Activated CD4-positive, CD25-positive, alpha-beta regulatory T cell treated with anti-CD3 and anti-CD28 coated beads, Interleukin-2, amount 50 U/mL, for 16 hours (primary cell): ENCODE results near the gene AKAP8L.
A peak's percentile ranks its signal among the peaks of the same experiment; 100 is the strongest.

ENCODE experiments used
- DNase-seq: peaks from one replicate; pipeline ENCODE4 v3.0.0-alpha.2; 2020; ENCODE audit warnings: low read depth, low spot score

AKAP8L gene, protein sequence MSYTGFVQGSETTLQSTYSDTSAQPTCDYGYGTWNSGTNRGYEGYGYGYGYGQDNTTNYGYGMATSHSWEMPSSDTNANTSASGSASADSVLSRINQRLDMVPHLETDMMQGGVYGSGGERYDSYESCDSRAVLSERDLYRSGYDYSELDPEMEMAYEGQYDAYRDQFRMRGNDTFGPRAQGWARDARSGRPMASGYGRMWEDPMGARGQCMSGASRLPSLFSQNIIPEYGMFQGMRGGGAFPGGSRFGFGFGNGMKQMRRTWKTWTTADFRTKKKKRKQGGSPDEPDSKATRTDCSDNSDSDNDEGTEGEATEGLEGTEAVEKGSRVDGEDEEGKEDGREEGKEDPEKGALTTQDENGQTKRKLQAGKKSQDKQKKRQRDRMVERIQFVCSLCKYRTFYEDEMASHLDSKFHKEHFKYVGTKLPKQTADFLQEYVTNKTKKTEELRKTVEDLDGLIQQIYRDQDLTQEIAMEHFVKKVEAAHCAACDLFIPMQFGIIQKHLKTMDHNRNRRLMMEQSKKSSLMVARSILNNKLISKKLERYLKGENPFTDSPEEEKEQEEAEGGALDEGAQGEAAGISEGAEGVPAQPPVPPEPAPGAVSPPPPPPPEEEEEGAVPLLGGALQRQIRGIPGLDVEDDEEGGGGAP

DNA sequence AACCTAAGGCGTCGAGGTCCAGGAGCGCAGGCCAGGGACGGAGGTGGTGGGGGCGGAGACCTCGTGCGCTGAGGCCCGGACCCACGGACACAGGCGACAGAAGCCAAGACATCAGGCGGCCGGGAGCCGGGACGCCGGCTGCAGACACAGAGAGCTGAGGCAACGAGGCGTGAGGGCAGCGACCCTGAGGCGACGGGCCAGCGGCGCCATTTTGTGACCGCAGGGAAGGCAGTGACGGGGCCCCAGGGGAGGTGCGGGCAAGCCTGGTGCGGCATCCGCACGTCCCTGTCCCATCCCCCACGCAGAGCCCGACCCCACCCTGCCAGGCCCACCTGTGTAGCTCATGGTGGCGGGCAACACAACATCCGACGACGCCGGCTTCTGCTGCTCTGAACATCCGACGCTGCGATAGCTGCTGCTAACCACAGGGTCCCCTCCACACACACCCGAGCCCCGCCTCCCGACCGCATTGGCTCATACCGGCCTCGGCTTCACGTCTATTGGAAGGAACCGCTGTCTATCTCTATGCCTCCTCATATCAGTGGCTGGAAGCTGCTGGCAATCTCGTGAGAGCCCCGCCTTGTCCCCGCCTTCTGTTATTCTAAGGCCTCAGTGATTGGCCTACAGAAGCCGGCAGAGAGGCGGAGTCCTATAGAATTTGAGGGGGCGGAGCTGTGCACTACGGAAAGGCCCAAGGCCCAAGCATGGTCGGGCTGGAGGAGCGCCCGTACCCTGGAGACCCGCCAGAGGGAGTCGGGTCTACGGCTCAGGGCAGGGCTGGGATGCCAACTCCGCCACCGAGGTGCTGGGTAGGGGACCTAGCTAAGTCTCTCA is at the start of gene AKAP8L:
TSS of gene AKAP8L (minus strand) at position 410 of the 834 bp plus-strand sequence. CDS start at position 345, 65 bp downstream.
- peak; percentile 95 for DNase-seq

DNA sequence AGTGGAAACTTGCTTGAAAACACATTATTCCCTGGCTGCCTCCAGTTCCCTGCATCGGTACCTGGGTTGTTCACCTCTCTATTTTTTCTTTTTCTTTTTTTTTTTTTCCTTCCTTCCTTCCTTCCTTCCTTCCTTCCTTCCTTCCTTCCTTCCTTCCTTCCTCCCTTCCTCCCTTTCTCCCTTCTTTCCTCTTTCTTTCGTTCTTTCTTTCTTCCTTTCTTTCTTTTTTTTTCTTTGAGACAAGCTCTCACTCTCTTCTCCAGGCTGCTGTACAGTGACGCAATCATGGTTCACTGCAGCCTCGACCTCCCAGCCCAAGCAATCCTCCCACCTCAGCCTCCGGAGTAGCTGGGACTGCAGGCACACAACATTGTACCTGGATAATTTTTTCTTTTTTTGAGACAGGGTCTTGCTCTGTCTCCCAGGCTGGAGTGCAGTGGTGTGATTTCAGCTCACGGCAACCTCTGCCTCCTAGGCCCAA is 49.0 kb upstream of the AKAP8L start:
- DNase-seq, result no peak

DNA sequence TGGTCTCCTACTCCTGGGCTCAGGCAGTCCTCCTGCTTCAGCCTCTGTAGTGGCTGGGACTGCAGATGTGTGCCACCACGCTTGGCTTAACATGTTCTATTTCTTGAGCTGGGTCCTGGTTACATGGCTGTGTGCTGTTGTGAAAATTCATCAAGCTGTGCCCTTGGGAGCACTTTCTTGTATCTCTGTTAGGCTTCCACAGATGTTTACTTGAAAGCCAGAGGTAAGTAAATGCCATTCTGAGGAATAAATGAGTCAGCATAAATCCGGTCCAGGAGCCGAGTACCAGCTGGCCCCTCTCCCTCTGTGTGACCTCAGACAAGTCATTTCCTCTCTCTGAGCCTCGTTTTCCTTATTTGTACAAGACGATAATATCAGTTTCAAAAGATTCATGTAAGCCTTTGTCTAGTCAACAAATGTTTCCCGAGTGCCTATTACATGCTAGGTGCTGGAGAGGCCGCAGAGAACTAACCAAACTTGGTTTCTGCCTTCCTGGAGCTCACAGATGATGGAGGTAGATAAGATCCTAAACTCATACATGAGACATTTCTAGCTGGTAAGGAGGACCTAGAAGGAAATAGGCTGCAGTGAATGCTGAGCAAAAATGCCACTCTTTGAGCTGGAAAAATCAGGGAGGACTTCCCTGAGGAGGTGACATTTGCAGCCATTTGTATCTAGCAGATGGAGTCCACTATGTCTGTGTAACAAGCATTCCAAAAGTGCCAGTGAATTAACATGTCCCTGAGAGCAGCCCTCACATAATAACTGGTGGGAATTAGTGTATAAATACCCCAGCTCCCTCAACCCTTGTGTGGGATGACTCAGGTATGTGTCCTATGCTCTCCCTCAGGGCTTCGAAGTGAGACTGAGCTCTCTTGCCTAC is 48.3 kb upstream of the AKAP8L start:
- DNase-seq, result peak; percentile 19

DNA sequence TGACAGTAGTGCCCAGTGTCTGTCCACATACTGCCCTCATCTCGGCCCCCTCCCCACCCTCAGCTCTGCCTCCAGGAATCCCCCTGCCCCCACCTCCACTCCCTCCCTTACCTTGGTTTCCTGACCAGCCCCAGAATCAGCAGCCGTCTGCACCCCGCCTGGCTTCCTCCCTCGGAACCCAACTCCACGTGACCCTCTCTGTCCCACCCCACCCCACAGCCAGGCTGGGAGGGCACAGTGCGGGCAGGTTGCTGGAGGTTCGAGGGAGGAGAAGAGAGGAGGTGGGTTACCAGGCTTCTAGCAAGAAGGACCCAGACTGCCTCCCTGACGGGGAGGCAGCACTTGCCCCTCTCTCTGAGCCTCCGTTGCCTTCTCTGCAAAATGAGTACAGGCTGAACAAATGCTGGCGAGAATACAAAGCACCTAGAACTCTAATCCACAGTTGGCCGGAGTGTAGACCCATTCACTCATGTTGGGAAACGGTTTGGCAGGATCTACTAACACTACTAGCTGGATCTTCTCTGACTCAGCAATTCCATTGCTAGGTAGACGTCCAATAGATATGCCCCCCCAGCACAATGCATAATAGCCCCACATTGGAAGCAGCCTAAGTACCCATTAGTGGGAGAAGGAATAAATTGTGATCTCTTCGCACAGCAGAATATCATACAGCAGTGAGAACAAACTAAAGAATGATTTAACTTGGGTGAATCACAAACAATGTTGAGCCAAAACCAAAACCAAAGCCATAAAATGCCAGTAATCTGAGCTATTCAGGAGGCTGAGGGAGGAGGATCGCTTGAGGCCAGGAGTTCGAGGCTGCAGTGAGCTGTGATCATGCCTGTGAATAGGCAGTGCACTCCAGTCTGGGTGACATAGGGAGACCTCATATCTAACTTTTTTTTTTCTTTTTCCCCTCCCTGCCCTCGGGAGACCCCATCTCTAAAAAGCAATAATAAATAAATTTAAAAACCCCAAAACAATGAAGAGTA is 45.9 kb upstream of the AKAP8L start, which contains the start of gene RASAL3:
TSS of gene RASAL3 (minus strand) at position 151 of the 992 bp plus-strand sequence. CDS start 186 bp downstream, outside the sequence.
- DNase-seq, result peak; percentile 30

DNA sequence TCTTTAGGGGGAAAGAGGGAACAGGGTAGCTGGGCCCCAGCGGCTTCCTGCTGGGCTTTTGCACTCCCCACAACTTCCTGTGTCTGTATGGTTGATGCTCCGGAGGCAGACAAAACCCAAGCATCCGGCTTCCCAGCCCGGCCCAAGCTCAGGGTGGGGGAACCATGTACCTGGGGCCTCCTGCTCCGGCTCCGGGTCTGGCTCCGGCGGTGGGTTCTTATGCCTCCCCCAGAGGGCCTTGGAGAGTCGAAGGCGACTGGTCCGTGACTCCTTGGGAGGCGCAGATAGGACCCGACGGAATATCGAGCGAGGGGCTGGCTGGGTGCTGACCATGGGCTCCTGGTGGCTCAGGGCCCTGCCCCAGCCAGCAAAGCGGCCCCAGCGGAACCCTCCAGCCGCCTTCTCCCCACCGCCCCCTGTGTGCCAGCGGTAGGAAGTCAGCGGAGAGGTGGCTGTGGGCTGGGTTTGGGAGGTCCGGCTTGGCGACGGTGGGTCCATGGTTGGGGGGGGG is 45.1 kb upstream of the AKAP8L start:
- peak; percentile 48 for DNase-seq

DNA sequence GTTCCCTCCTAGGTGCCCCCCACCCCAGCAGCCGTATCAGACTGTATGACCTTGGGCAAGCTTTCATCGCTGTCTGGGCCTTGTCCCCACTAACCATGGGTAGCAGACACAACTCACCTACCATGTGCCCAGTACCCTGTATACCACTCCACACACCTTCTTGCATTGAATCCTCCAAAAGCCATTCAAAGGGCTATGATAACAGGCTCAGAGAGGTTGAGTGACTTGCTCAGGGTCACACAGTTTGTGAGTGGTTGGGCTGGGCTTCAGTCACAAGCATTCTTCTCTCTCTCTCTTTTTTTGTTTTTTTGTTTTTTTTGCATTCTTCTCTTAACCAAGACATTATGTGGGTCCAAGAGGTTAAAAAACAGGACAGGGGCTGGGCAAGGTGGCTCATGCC is 42.9 kb upstream of the AKAP8L start:
- DNase-seq, result no peak

DNA sequence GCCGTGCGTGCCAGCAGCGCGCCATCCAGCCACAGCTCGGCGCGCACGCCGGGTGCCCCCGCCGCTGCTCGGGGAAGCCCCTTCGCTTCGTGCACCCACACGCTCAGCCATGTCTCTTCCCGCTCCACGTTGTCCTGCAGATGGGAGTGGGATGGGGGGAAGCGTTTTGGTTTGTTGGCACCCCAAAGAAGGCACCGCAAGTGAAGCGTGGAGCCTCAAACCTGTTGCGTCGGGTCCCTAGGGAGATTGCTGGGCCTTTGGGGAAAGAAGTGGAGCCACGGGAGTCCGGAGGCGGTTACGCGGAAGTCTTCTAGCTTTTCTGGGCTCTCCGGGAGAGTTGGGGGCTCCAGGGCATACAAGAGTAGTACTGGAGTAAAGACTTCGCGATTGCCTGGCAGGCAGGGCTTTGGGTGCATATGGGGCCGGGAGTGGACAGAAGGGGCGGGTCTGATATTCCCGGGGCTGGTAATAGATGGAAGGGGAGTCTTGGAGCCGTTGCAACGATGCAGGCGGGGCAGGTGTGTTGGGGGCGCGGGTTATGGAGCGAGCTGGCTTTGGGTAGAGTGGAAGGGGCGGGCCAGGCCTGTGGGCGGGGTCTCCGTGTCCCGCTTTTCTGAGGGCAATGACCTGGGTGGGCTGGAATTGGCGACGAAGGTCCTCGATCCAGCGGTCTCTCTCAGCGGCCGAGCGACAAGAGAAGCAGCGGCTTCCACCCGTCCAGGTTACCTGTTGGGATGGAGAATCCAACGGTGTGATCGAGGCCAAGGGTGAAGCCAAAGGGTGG is 39.1 kb upstream of the AKAP8L start:
- DNase-seq, result no peak

DNA sequence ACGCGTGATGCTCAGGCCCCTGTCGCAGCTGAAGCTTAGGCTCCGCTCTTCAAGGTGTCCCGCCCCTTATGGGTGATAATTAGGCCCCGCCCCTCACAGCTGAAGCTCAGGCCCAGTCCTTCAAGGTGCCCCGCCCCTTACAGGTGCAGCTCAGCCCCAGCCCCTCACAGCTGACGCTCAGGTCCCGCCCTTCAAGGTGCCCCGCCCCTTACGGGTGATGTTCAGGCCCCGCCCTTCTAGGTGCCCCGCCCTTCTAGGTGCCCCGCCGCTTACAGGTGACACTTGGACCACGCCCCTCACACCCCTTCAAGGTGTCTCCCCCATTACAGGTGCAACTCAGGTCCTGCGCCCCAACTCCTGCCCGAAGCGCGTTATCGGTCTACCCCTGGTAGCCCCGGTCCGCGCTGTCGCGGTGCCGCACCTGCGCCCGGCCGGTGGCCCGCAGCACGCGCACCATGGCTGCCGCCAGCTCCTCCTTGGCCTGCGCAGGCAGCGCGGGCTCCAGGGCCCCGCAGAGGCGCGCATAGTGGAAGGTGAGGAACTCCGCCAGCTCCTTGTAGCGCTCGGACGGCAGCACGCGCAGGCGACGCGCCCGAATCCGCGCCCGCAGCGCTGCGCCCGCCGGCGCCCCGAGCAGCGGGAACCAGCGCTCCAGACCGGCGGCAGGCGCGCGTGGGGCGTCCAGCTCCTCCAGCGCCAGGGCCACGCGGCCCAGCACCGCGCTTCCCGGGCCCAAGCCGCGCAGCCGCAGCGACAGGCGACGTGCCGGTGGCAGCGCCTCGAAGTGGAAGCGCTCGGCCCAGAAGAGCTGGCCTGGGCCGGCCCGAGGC is 38.3 kb upstream of the AKAP8L start:
- no peak for DNase-seq

DNA sequence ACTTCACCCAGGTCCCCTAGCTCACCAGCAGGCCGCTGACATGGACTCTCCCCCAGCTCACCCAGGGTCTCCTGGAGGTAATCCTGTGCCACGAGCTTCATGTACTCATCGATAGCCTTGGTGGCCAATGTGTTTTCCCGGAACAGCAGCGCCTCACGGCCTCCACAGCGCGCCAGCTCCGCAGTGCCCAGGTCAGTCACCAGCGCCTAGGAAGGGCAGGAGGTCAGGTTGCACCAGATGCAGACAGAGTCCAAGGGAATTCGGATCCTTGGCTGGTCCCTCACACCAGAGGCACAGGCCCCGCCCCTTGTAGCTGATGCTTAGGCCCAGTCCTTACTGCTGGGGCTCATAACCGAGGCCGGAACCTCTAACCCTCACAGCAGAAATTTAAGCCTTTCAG is 37.7 kb upstream of the AKAP8L start:
- no peak for DNase-seq

DNA sequence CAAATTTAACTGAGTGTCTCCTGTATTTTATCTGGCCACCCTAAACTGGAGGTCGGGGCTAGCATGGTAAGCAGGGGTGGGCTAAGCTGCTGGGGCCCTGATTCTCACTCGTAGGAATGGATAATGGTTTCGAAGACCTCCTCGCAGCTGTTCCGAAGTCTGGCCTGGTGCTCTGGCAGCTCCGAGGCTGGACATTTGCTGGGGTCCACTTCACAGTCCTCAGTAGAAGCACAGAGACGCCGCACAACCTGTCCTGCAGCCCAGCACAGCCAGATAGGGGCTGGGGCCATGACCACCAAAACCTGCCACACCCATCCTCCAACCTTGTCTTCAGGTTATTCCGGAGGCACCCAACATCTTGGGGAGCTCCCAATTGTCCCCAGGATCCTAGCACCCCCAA is 37.2 kb upstream of the AKAP8L start:
- DNase-seq, result no peak

DNA sequence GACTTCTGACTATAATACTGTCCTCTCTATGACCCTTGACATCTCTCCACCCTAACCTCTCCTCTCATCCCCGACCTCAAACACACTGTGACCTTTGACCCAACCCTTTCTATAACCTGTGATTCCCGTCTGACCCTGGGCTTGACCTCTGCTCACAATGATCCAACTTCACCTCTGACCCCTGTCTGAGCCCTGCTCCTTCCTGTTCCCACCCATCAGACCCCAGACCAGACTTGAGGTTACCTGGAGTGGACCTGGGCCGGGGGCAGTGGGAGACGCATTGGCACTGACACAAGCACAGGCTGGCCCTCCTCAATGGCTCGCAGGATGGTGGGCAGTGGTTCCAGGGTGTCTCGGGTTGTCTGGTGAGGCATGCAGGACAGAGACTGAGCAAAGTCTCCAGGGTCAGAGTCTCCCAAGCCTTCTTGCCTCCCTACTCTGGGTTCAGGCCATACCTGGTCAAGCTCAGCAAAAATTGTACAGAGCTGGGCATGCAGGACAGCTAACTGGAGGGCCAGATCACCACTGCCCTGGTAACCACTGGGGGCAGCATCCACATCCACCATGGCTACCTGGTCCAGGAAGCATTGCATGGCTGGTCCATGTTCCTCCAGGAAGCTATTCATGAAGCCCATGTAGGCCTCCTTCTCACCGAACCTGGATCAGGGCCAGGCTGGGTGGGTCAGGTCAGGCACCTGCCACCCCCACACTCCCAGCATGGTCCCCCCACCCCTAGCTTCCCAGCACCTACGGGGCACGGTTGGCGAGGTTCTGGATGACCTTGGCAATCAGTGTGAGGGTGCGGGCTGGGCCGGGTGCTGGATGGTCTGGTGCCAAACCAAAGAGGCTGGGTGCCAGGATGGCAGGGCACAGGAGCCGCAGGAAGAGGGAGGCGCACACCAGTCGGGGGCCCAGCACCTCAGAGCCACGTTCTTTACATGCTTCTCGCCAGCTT is 35.4 kb upstream of the AKAP8L start:
- no peak for DNase-seq

DNA sequence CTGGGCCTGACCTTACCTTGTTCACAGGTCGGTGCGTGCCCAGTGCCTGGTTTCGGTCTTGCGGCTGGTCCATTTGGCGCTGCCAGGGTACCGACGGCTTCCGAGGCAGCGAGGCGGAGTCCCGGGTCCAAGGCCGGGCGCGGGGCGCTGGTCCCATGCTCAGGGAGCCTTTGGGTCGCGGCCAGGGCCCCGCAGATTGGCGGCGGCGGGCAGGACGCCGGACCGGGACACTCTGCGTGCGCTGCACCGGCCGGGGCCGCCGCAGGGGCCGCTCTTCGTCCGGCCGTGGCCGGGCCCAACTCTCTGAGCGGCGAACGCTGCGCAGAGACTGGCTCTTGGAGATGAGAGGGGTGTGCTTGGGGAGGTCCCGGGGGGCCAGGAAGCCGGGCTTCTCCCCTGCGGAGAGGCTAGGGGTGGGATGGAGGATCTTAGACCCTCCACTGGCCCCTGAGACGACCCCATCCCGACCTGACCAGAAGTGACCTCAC is 34.3 kb upstream of the AKAP8L start:
- no peak for DNase-seq

DNA sequence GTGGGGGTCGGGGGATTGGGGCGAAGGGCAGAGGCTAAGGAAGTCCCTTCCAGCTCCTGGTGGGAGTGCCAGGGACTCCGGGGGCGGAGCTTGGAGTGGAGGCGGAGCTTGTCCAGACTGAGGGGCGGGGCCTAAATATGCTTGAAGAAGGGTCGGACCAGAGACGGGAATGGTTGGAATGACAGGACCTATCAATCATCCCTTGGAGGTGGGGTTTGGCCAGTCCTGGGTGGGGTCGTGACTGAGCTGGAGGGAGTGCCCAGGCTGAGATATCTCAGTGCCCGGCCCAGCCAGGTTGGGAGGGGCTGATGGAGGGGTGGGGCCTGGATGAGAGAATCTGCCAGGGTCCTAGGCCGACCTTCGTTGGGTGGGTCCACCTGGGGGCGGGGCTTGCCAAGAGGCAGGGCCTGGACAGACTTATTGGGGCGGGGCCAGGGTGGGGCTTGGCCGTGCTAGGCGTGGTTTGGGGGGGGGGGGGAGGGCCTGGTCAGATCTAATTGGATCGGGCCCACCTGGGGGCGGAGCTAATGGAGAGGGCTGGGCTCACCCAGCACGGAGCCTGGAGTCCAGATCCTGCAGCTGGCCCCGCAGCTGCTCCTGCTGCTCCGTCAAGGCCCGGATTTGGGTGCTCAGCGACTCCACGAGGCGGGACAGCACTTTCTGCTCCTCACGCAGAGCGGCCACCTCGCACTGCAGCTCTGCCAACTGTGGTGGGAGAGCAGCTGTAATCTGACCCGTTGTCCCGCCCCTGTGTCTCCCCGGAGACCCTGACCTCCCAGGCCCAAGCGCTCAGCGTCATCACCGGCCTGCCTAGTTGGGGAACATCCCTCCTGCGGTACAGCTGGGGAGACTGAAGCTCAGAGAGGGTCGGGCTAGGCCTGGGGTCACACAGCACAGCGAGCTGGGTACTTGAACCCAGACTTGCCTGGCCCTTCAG is 33.6 kb upstream of the AKAP8L start:
- DNase-seq, result no peak

DNA sequence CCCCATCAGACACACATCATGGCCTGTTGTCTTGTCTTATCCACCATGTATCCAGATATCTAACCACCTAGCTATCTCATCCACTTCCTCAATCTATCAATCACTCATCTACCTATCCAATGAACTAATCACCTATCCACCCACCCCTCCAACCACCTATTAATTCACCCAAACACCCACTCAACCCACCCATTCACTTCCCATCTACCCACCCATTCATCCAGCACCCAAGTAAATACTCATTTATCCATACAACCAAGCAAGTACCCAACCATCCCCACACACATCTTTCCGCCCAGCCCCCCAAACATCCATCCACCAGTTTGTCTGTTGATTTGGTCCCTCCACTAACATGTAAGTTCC is 31.7 kb upstream of the AKAP8L start:
- DNase-seq, result no peak
